Measurements from ENCODE around the gene DNAH10.
A peak's percentile ranks its signal among the peaks of the same experiment; 100 is the strongest.
"Not testable (repeated sequence)": the region's sequence is repeated elsewhere in the genome, so short reads cannot be mapped to it uniquely, and the experiment has no call there.

Gene DNAH10

DNA sequence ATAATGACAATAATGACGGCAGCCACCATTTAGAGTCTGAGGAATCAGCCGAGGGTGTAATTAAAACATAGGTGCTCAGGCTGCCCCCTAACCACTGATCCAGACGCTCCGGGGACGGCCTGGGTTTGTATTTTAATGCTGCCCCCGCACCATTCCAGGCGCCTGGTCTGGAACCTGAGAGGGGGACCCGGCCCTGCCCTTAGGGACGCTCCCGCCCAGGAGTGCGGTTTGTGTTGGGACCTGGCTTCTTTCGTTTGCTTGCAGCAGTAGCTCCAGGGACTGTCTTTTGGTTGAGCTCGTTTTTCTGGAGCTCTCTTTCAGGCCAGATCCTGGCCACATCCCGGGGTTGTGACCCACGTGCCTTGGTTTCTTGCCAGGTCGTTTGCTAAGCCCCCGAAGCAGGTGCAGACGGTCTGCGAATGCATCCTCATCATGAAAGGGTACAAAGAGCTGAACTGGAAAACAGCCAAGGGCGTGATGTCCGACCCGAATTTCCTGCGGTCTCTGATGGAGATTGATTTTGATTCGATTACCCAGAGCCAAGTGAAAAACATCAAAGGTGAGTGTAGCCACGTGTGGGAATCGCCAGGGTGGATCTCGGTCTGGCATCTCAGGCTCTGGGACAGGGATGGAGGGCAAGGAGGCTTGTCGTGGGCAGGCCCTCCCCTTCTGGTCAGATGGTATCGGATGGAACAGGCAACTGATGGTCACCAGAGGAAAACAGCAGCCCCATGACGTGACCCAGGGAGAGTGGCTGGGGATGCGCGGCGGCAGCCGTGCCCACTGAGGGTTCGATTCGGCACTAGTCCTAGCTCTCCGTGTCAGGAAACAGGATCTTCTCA is 147.0 kb downstream of the DNAH10 start:
- no peak for DNase-seq

DNA sequence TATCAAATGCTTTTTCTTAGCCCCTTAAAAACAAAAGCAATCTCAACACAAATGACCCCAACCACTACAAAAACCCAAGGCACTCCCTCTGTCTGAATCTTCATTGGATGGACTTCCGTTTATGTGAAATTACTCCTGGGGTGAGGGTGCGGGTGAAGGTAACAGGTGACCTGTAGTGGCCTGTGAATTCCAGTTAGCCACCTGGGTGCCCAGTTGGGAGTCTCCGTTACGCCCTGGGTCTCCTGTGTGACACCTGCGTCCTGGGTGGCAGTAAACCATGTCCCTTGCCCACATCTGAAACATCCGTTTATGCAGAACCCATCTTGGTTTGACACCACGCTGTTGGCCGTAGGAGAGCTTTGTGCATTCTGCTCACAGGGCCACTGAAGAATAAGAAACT is 148.0 kb downstream of the DNAH10 start:
- no peak for DNase-seq

DNA sequence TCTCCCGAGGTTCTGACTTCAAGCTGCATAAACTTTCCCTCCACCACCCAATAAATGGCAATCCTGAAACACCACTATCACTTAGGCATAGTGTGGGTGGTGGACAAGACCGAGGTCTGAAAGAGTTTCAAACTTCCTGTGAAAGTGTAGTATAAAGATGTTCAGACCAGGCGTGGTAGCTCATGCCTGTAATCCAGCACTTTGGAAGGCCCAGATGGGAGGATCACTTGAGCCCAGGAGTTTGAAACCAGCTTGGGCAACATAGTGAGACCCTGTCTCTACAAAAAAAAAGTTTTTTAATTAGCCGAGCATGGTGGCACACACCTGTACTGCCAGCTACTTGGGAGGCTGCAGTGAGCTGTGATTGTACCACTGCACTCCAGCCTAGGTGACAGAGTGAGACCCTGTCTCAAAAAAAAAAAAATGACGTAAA is 148.7 kb downstream of the DNAH10 start:
- DNase-seq = no peak

DNA sequence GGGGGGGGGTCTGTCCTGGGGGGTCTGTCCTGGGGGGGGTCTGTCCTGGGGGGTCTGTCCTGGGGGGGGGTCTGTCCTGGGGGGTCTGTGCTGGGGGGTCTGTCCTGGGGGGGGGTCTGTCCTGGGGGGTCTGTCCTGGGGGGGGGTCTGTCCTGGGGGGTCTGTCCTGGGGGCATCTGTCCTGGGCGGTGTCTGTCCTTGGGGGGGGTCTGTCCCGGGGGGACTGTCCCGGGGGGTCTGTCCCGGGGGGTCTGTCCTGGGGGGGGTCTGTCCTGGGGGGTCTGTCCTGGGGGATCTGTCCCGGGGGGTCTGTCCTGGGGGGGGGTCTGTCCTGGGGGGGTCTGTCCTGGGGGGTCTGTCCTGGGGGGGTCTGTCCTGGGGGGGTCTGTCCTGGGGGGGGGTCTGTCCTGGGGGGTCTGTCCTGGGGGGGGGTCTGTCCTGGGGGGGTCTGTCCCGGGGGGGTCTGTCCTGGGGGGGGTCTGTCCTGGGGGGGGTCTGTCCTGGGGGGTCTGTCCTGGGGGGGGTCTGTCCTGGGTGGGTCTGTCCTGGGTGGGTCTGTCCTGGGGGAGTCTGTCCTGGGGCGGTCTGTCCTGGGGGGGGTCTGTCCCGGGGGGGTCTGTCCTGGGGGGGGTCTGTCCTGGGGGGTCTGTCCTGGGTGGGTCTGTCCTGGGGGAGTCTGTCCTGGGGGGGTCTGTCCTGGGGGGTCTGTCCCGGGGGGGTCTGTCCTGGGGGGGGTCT is 149.7 kb downstream of the DNAH10 start:
- DNase-seq = not testable (repeated sequence)

DNA sequence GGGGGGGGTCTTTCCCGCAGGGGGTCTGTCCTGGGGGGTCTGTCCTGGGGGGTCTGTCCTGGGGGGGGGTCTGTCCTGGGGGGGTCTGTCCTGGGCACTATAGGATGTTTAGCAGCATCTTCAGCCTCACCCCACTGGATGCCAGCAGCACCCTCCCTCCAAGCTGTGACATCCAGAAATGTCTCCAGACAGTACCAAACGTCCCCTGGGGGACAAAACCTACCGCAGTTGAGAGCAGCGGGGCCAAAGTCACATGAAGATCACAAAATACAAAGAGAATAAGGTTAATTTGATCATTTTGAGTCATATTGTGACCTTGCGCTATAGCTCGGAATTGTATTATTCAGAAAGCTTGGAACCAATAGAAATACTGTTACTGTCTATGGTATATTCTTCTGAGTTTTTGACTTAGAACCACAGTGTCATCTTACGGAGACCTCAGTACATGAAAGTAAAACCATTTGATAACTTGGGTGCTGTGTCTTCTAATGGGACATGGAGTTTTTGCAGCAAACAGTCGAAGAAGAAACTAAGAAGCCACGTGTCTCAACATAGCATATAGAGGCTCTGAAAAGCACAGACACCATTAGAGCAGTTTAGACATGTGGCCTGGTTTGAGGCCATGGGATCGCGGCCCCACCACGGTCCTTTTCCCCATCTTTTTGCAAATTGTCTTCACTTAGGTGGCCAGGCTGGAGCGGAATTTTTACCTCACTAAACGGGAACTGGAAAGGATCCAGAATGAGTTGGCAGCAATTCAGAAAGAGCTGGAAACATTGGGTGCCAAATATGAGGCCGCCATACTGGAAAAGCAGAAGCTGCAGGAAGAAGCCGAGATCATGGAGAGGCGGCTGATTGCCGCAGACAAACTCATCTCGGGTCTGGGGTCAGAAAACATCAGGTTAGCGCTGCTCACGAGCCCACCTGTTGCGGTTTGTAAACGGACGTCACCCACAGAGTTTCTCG is 150.6 kb downstream of the DNAH10 start:
- DNase-seq = peak; percentile 24

DNA sequence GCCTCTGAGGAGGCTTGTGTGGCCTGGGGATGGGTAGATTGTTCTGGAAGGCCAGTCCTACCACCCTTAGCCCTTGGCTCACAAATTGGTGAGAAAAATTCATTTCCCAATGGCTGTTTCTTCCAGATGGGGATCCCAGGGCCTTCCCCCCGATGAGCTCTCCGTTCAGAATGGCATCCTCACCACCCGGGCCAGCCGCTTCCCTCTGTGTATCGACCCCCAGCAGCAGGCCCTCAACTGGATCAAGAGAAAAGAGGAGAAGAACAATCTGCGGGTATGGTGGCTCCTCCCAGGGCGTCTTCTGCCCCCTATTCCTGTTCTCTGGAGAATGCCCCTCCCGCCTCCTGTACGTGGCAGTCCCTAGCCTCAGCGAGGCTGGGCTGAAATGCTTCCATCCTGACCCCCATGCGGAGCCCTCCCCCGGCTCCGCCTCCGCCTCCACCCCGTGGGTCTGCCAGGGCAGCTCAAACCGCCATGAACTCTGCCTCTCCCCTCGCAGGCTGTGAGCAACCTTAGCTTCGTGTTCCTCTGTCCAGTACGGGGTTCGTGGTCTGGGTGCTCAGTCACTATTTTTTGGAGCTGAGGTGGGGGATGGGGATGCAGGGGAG is 152.7 kb downstream of the DNAH10 start:
- no peak for DNase-seq

DNA sequence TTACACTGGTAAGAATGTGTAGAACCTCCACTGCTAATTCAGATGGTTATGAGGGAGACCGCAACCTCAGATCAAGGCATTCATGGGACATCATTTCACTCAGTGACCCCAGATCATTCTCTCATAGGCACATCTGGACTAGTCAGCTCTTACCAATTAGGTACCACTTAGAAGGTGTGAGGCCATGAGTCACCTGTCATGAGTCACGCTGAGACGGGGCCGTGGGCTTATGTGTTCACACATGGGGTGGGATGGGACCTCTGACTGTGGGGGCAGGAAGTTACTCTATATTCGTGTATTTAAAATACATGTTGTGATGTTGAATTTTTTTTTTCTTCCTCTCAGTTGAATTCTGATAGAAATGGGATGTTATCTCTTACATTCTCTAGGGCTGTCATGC is 154.6 kb downstream of the DNAH10 start:
- peak; percentile 60 for DNase-seq

DNA sequence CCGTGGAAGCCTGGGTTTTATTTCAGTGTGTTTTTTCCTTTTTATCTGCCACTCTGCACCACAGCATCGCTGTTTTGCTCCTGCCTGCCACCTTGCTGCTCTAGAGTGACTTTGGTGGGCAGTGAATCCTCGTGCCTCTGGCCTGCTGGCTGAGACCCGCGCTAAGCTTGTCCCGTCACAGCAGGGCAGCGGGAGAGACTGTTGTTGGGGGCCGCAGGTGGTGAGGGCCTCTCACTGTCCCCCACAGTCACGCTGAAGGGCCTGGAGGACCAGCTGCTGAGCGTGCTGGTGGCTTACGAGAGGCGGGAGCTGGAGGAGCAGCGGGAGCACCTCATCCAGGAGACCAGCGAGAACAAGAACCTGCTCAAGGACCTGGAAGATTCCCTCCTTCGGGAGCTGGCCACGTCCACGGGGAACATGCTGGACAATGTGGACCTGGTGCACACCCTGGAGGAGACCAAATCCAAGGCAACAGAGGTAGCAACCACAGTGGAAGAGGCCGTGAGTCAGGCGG is 155.3 kb downstream of the DNAH10 start:
- no peak for DNase-seq

DNA sequence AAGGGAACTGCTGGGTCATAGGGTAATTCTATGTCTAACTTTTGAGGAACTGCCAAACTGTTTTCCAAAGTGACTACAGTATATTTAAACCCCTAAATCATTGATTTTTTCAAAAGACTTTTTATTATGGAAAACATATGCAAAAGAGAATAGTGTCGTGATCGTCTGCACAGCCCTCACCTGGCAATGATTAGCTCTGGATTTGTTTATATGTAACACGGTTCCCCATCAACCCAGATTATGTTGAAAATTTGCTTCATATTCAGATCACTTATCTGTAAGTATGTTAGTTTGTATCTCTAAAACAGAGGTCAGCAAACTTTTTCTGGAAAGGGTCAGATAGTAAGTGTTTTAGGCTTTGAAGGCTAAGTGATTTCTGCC is 157.9 kb downstream of the DNAH10 start:
- no peak for DNase-seq

DNA sequence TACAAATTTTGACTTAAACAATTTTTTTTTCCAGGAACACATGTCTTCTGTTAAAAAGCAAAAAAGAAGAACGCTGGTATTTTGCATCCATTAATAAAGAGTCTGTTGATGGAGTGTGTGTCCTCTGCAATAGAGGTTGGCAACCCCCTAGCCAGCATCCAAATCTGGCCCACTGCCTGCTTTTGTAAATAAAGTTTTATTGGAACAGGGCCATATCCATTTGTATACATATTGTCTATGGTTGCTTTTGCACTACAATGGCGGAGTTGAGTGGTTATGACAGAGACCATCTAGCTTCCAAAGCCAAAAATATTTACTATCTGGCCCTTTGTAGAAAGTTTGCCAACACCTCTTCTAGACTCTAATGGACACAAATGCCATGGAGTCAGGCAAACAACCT is 160.9 kb downstream of the DNAH10 start:
- DNase-seq = no peak

DNA sequence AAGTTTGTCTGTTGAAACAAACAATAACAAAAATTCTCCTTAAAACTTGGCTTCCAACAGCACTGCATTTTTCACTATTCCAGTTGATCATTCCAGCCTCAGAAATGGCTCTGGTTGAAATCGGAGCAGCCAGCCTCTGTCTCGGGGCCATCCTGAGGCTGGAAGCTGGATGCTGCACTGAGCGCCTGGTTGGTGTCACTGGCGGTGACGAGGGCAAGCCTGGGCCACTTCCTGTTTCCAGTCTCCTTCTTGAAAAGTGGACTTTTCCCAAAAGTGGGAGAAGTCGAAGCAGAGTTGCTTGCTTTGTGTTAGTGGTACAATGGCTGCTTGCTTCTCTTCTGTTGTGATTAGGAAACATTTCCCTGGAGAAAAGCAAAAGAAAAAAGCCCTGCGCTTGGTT is 161.8 kb downstream of the DNAH10 start:
- no peak for DNase-seq

DNA sequence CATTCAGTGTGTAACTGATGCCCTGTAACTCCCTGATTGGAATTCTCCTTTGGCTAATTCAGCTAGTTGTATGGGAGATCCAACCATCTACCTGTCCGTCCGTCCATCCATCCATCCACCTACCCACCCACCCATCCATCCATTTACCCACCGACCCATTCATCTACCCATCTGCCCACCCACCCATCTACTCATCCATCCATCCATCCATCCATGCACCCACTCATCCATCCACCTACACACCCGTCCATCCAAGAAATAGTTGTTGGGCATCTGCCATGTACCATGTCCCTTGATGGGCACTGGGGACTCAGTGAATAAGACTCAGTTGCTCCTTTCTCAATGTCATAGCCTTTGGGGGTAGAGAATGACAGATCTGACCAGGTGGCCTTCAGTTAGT is 162.4 kb downstream of the DNAH10 start:
- DNase-seq = no peak

DNA sequence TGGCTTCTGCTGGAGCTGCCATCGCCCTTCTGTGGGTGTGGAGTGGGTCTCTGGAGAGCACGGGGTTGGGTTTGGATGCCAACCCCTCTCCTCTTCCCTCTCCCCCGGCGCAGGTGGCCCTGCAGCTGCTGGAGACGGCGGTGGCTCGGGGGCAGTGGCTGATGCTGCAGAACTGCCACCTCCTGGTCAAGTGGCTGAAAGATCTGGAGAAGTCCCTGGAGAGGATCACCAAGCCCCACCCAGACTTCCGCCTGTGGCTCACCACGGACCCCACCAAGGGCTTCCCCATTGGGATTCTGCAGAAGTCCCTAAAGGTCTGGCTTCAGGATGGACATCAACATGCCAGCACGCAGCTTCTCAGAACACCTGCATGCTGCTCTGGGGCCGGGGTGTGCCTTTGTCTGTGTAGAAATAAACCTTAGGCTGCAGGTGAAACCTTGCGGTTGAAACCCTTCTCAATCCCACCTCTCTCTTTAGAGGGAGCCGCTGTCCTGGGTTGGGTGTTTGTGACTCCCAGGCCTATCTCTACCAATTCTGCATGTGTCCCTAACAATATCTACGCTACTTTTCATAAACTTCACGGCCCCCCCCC is 166.3 kb downstream of the DNAH10 start:
- DNase-seq = no peak

DNA sequence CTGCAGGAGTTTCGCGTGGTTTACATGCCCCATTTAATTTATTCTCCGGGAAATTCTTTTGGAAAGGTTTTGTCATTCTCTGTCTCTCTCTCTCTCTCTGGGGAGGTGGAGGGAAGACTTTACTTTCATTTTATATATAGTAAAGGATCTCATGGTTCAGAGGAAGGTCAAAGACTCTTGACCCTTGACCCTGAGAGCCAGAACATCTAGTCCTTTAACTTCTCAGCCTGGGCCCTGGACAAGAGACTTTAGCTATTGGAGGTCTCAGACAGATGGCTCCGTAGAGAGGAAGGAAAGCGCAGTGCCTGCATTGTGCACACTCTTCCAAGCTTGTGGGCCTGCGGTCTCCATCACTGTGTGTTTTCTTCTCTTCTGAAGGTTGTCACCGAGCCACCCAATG is 166.8 kb downstream of the DNAH10 start:
- no peak for DNase-seq

DNA sequence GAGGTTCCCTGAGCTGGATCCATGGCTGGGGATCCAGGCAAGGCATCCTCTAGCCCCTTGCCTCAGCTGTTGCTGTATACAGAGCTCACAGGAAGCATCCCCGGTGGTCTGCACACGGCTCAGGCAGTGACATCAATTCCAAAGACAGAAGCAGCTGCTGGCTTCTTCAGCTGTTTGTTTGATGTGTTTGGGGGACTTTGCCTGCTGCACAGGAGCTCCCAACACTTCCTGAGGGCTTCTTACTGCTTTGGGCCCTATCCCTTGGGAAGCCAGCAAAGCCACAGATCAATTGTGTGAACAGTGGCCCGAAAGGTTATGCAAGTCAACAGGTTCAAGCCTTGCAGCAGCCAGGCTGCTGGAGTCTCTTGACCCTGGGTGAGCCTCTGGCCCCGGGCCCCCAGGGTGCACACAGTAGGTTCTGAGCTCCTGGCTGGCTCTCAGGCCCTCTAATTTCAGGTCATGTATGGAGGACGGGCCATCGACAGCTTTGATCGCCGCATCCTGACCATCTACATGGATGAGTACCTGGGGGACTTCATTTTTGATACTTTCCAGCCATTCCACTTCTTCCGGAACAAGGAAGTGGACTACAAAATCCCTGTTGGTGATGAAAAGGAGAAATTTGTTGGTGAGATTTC is 168.0 kb downstream of the DNAH10 start:
- no peak for DNase-seq

DNA sequence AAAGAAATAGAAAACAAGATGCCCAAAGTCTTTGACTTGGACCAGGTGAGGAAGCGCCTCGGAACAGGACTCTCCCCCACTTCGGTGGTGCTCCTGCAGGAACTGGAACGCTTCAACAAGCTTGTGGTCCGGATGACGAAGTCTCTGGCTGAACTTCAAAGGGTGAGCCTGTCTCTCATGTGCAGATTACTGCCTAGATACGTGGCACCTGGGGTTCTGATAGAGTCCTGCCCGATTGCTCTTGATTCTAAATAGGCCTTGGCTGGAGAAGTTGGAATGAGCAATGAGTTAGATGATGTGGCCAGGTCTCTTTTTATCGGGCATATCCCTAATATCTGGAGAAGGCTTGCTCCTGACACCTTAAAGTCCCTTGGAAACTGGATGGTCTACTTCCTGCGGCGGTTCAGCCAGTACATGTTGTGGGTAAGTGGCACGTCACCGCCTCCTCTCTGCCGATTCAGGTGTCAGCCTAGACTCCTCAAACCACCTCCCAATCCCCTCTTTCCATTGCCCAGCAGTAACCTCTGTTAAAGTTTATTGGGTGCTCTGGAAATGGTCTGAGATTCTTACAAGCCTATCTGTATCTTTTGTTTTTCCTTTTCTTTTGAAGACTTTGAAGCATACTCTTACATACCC is 169.7 kb downstream of the DNAH10 start:
- DNase-seq = no peak

DNA sequence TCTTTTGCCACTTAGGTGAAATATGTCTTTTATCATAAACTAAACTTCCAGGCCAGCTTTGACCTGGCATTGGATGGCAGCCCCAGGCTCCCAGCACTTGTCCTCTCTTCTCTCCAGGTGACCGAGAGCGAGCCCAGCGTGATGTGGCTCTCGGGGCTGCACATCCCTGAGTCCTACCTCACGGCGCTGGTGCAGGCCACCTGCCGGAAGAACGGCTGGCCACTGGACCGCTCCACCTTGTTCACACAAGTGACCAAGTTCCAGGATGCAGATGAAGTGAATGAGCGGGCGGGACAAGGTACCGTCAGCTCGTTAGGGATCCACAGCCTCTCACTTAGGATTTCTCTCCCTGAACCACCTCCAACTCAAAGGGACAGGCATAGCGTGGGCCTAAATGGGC is 171.1 kb downstream of the DNAH10 start:
- DNase-seq = no peak

DNA sequence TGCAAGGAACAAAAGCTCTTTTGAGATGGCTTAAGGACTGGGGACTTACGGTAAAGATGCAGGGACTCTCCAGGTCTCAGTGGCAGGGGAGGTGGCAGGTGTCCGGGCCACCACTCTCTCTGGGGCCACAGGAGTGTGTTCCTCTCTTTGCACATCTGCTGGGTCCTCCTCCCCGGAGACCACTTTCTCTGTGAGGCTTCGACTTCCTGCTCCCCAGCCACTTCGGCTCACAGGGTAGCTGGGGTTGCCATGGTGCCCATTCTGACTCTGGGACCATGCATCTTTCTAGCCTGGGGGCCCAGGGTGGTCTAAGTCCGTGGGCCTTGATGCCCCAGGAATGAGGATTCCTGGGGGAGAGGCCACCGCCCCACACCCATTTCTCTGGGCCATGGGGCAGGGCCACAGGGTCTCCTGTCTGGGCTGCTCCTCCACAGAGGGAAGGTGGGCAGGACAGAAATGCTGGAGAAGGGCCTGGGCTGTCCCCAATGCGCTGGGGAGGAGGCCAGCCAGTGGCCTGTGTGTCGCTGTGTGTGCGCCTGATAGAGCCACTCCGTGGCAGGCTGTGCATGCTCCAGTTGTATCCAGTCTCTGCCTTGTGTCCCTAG is 172.0 kb downstream of the DNAH10 start:
- no peak for DNase-seq

DNA sequence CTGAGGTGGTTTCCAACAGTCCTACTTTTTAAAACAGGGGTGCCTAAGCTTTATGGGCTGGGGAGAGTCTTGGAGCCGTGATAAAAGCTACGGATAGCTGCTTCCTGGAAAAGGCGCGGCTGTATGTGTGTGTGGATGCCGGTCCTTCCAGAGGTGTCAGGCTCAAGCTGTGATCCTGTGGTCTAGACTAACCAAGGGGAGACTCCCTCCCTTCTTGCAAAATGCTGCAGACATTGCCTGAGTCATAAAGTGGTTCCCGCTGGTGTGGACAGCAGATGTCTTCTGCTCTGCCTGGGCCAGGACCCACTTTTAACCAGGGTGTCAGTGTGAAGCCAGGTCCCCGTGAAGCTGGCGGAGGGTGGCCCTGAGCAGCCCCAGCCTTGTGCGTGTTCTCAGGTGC is 172.7 kb downstream of the DNAH10 start:
- DNase-seq = peak; percentile 61

DNA sequence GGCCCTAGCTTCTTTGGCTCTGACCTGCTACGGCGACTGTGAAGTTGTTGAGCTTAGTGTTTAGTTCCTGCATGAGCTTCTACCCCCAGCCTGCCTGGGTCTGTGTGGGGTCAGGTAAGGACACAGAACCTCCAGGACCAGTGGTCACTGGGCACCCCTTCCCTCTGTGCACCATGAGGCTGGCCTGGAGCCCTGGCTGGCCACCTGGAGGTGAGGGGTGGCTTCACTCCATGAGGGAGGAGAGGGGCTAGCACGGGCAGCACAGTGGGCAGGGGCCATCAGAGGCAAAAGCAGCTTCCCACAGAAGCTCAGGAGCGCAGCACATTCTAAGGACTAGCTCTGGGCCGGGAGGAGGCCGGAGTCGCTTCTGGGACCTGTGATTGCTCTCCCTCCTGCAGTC is 173.9 kb downstream of the DNAH10 start:
- no peak for DNase-seq
